OCI-LY1 (cell line): ENCODE data around the gene OGFOD3.
A peak's percentile ranks its signal among the peaks of the same experiment; 100 is the strongest.

Source experiments
- H2AFZ ChIP-seq: fragments of 200-600 bp; sonication (generic), shearing (Covaris generic); 2 replicates; pipeline ENCODE4 v1.6.0; 2014; ENCODE audit warnings: antibody characterized with exemption, mild to moderate bottlenecking, low read length
- H3F3A ChIP-seq: fragments of 200-600 bp; sonication (generic), shearing (Covaris generic); 2 replicates; pipeline ENCODE4 v1.6.0; 2014; ENCODE audit warnings: mild to moderate bottlenecking, antibody characterized with exemption, low read length, moderate library complexity; ENCODE audit not compliant: insufficient read depth
- H3K27ac ChIP-seq: fragments of 200-600 bp; sonication (generic); 2 replicates; pipeline ENCODE4 v1.5.1; 2014; ENCODE audit warnings: low read length, mixed run types, mild to moderate bottlenecking, low read depth; ENCODE audit not compliant: poor library complexity, severe bottlenecking
- H3K27me3 ChIP-seq: fragments of 200-600 bp; sonication (generic); 2 replicates; pipeline ENCODE4 v1.6.0; 2014; ENCODE audit warnings: antibody characterized with exemption, mild to moderate bottlenecking, low read length, moderate library complexity; ENCODE audit not compliant: insufficient read depth
- H3K36me3 ChIP-seq: fragments of 200-600 bp; sonication (generic); 2 replicates; pipeline ENCODE4 v1.6.1; 2014; ENCODE audit warnings: mild to moderate bottlenecking, antibody characterized with exemption, low read length, moderate library complexity, mixed read lengths; ENCODE audit not compliant: insufficient read depth
- H3K4me1 ChIP-seq: fragments of 200-600 bp; sonication (generic); 2 replicates; pipeline ENCODE4 v1.5.1; 2014; ENCODE audit warnings: mild to moderate bottlenecking, low read length, moderate library complexity; ENCODE audit not compliant: insufficient read depth, severe bottlenecking
- H3K4me2 ChIP-seq: fragments of 200-600 bp; sonication (generic), shearing (Covaris generic); 2 replicates; pipeline ENCODE4 v1.6.1; 2014; ENCODE audit warnings: low read length
- H3K4me3 ChIP-seq: fragments of 200-600 bp; sonication (generic); 2 replicates; pipeline ENCODE4 v1.5.1; 2014; ENCODE audit warnings: low read length, low read depth, mild to moderate bottlenecking, mixed read lengths; ENCODE audit not compliant: poor library complexity, severe bottlenecking
- H3K79me2 ChIP-seq: fragments of 200-600 bp; shearing (Covaris generic); 2 replicates; pipeline ENCODE4 v1.6.1; 2016; ENCODE audit warnings: mixed run types, low read length, mixed read lengths; ENCODE audit not compliant: insufficient read depth
- H3K9ac ChIP-seq: fragments of 200-600 bp; sonication (generic), shearing (Covaris generic); 2 replicates; pipeline ENCODE4 v1.6.1; 2014; ENCODE audit warnings: mild to moderate bottlenecking, low read length, mixed read lengths
- H3K9me2 ChIP-seq: fragments of 200-600 bp; sonication (generic), shearing (Covaris generic); 2 replicates; pipeline ENCODE4 v1.6.1; 2014; ENCODE audit warnings: low read depth, mild to moderate bottlenecking, low read length, mixed read lengths
- H3K9me3 ChIP-seq: fragments of 200-600 bp; shearing (Covaris generic); 2 replicates; pipeline ENCODE4 v1.6.1; 2014; ENCODE audit warnings: low read length, mixed read lengths
- H4K20me1 ChIP-seq: fragments of 200-600 bp; sonication (generic), shearing (Covaris generic); 2 replicates; pipeline ENCODE4 v1.6.0; 2016; ENCODE audit warnings: mild to moderate bottlenecking, low read length; ENCODE audit not compliant: insufficient read depth
- CTCF ChIP-seq: fragments of 200-600 bp; sonication (generic), shearing (Covaris generic); IDR thresholded peaks from 2 replicates; pipeline ENCODE4 v1.5.1; 2017; ENCODE audit warnings: mild to moderate bottlenecking, antibody characterized with exemption, low read length, moderate library complexity, mixed read lengths
- EZH2 ChIP-seq: fragments of 200-600 bp; sonication (generic), shearing (Covaris generic); IDR thresholded peaks from 2 replicates; pipeline ENCODE4 v1.8.0; 2017; ENCODE audit warnings: borderline replicate concordance, mixed run types, mild to moderate bottlenecking, antibody characterized with exemption, low read length, moderate library complexity, mixed read lengths

Gene OGFOD3

GRCh38 chr17:82355770-82356427 is 62.5 kb downstream of the OGFOD3 start:
- Histone ChIP-seq H3K4me3 (no peak overlapping the region), H3K4me2 (peak overlapping the region; percentile 17; the same call in 1 of the 2 replicates), H4K20me1 (no peaks in the 10 kb centered on the region), H3K9ac (no peak overlapping the region), H3K9me2 (no peaks in the 10 kb centered on the region), H3K27ac (no peak overlapping the region), H3K79me2 (no peaks in the 10 kb centered on the region), H3K36me3 (no peaks in the 10 kb centered on the region), H3K9me3 (no peaks in the 10 kb centered on the region), H3F3A (no peaks in the 10 kb centered on the region), H3K4me1 (peaks cover 42% of the 10 kb centered on the region), H2AFZ (no peak overlapping the region), H3K27me3 (no peaks in the 10 kb centered on the region)
- TF ChIP-seq CTCF (no peak), EZH2 (no peak)

GRCh38 chr17:82354804-82355308 is 63.5 kb downstream of the OGFOD3 start:
- Histone ChIP-seq H2AFZ (no peak overlapping the region), H4K20me1 (no peaks in the 10 kb centered on the region), H3K36me3 (no peaks in the 10 kb centered on the region), H3K9ac (no peak overlapping the region), H3K27me3 (no peaks in the 10 kb centered on the region), H3K9me2 (no peaks in the 10 kb centered on the region), H3K79me2 (no peaks in the 10 kb centered on the region), H3K4me3 (no peak overlapping the region), H3F3A (no peaks in the 10 kb centered on the region), H3K4me2 (no peak overlapping the region), H3K9me3 (no peaks in the 10 kb centered on the region), H3K4me1 (peaks cover 52% of the 10 kb centered on the region), H3K27ac (no peak overlapping the region)
- no peak for TF ChIP-seq CTCF
- no peak for TF ChIP-seq EZH2

GRCh38 chr17:82353484-82353883 is 64.9 kb downstream of the OGFOD3 start:
- Histone ChIP-seq H3K27ac (no peak overlapping the region), H3K9ac (no peak overlapping the region)

More at GRCh38 chr17:82353484-82353883, 64.9 kb downstream of the OGFOD3 start:
- H3K4me2 ChIP-seq, result no peak overlapping the region
- no peaks in the 10 kb centered on the region for H4K20me1 ChIP-seq
- H3F3A ChIP-seq, result no peaks in the 10 kb centered on the region; the same call in 1 of the 2 replicates
- no peak overlapping the region for H3K4me3 ChIP-seq
- no peak for TF ChIP-seq EZH2
- TF ChIP-seq CTCF, result no peak
- no peaks in the 10 kb centered on the region for H3K9me3 ChIP-seq
- H2AFZ ChIP-seq, result no peak overlapping the region
- no peaks in the 10 kb centered on the region for H3K36me3 ChIP-seq
- no peaks in the 10 kb centered on the region for H3K9me2 ChIP-seq
- peaks cover 48% of the 10 kb centered on the region for H3K4me1 ChIP-seq
- H3K27me3 ChIP-seq, result no peaks in the 10 kb centered on the region
- H3K79me2 ChIP-seq, result no peaks in the 10 kb centered on the region
